Breast epithelium (tissue), 3 donors: ENCODE data around the gene SEZ6L.

Experiments used
- CTCF ChIP-seq, 3 donors: fragments of 450-650 bp; IDR thresholded peaks; one replicate each; pipeline ENCODE4 v1.5.1; 2016 to 2017; ENCODE audit warnings: antibody characterized with exemption in 3 of 3, mild to moderate bottlenecking in 3 of 3, moderate library complexity in 3 of 3
- POLR2A ChIP-seq: fragments of 450-650 bp; IDR thresholded peaks from one replicate; pipeline ENCODE4 v1.6.1; 2016; ENCODE audit warnings: antibody characterized with exemption, mild to moderate bottlenecking, moderate library complexity
- POLR2AphosphoS5 ChIP-seq, 3 donors: sonication (generic); formaldehyde crosslinking; IDR thresholded peaks; one replicate each; pipeline ENCODE4 v1.6.1; 2017; ENCODE audit warnings: antibody characterized with exemption in 3 of 3

GRCh38 chr22:26302726-26303125, 133.5 kb downstream of the SEZ6L start:
- TF ChIP-seq CTCF (IDR thresholded peaks at IDR 0.05) (no peak), POLR2A (no peak), POLR2AphosphoS5 (IDR thresholded peaks at IDR 0.05) (no peak)
